BLaER1 treated with 17β-estradiol and CSF1 and Interleukin-3, amounts not matched to agents 10 nM and 100 nM (cell line): ENCODE results near the gene ANKRD52.

Experiments
- H3K27ac ChIP-seq, 11 experiments: shearing (Covaris generic); formaldehyde crosslinking; 2 replicates each; pipeline ENCODE4 v1.8.1; 2022
- H3K27me3 ChIP-seq, 11 experiments: shearing (Covaris generic); formaldehyde crosslinking; 2 replicates each; pipeline ENCODE4 v1.8.1; 2022
- H3K36me3 ChIP-seq, 11 experiments: shearing (Covaris generic); formaldehyde crosslinking; 2 replicates each; pipeline ENCODE4 v1.8.1; 2022
- H3K4me1 ChIP-seq, 10 experiments: shearing (Covaris generic); formaldehyde crosslinking; 2 replicates each; pipeline ENCODE4 v1.8.1; 2022
- H3K4me2 ChIP-seq, 11 experiments: shearing (Covaris generic); formaldehyde crosslinking; 2 replicates each; pipeline ENCODE4 v1.8.1; 2022
- H3K4me3 ChIP-seq, 10 experiments: shearing (Covaris generic); formaldehyde crosslinking; 2 replicates each; pipeline ENCODE4 v1.8.1; 2022
- H3K9ac ChIP-seq, 11 experiments: shearing (Covaris generic); formaldehyde crosslinking; 2 replicates each; pipeline ENCODE4 v1.8.1; 2022
- H3K9me3 ChIP-seq, 11 experiments: shearing (Covaris generic); formaldehyde crosslinking; replicated peaks in 1 of 11; 2 replicates each; pipeline ENCODE4 v1.8.1; 2022
- H4K20me1 ChIP-seq, 11 experiments: shearing (Covaris generic); formaldehyde crosslinking; 2 replicates each; pipeline ENCODE4 v1.8.1; 2022
- Cebpa-rat ChIP-seq, 11 experiments: shearing (Covaris generic); IDR thresholded peaks; 2 replicates each; pipeline ENCODE4 v1.8.1; 2022

ANKRD52 gene

GRCh38 chr12:56224102-56224701, 34.0 kb downstream of the ANKRD52 start, which contains the start of gene NABP2:
Gene NABP2 (plus strand): TSS chr12:56224342. CDS start chr12:56224857, 515 bp downstream.
- H3K27ac ChIP-seq = peak within 1 kb of the TSS; percentile 19 to 93 (median 70); a peak in 21 of 22 replicates
- no peak for TF ChIP-seq Cebpa-rat (IDR thresholded peaks at IDR 0.05)
- peaks cover 41 to 71% (median 58%) of the 10 kb centered on the region in 10 experiments for H3K4me1 ChIP-seq
- H3K9ac ChIP-seq = peak within 1 kb of the TSS; percentile 68 to 85 (median 81)
- H3K36me3 ChIP-seq = peaks cover 0 to 21% (median 6%) of the 10 kb centered on the region in 11 experiments; a peak in 8 of 22 replicates
- H3K4me3 ChIP-seq = peak within 1 kb of the TSS; percentile 65 to 79 (median 74)
- peak within 1 kb of the TSS; percentile 86 to 100 (median 95) for H3K4me2 ChIP-seq
- peaks cover 0 to 13% (median 0%) of the 10 kb centered on the region in 11 experiments; a peak in 8 of 22 replicates for H4K20me1 ChIP-seq
- no peaks in the 10 kb centered on the region for H3K27me3 ChIP-seq
- H3K9me3 ChIP-seq = no peaks in the 10 kb centered on the region

- H4K20me1 ChIP-seq = peaks cover 0 to 18% (median 0%) of the 10 kb centered on the region in 11 experiments; a peak in 8 of 22 replicates
- peak overlapping the region in 10 of 11 experiments; percentile 1 to 93 (median 65); a peak in 11 of 22 replicates for H3K27ac ChIP-seq
- H3K9ac ChIP-seq = peak overlapping the region in 7 of 11 experiments; percentile 14 to 85 (median 79); a peak in 13 of 22 replicates
Observed at GRCh38 chr12:56223571-56224101, 34.5 kb downstream of the ANKRD52 start.

GRCh38 chr12:56222531-56222895, 35.7 kb downstream of the ANKRD52 start:
- Histone ChIP-seq H4K20me1 (peaks cover 0 to 30% (median 6%) of the 10 kb centered on the region in 11 experiments; a peak in 10 of 22 replicates), H3K9me3 (no peaks in the 10 kb centered on the region), H3K9ac (peak overlapping the region; percentile 83 to 93 (median 91)), H3K27me3 (no peaks in the 10 kb centered on the region), H3K36me3 (peaks cover 2 to 26% (median 13%) of the 10 kb centered on the region in 11 experiments; a peak in 20 of 22 replicates), H3K4me2 (peak overlapping the region; percentile 86 to 100 (median 95)), H3K4me3 (peak overlapping the region; percentile 80 to 97 (median 89)), H3K27ac (peak overlapping the region; percentile 82 to 93 (median 89)), H3K4me1 (peaks cover 47 to 59% (median 52%) of the 10 kb centered on the region in 10 experiments)
- no peak for TF ChIP-seq Cebpa-rat (IDR thresholded peaks at IDR 0.05)

More at GRCh38 chr12:56223571-56224101, 34.5 kb downstream of the ANKRD52 start:
- peak overlapping the region; percentile 65 to 79 (median 74); a peak in 19 of 20 replicates for H3K4me3 ChIP-seq
- peak overlapping the region; percentile 86 to 100 (median 95) for H3K4me2 ChIP-seq
- peaks cover 47 to 66% (median 57%) of the 10 kb centered on the region in 10 experiments for H3K4me1 ChIP-seq
- H3K9me3 ChIP-seq = no peaks in the 10 kb centered on the region
- H3K27me3 ChIP-seq = no peaks in the 10 kb centered on the region
- TF ChIP-seq Cebpa-rat (IDR thresholded peaks at IDR 0.05) = no peak
- H3K36me3 ChIP-seq = peaks cover 0 to 21% (median 6%) of the 10 kb centered on the region in 11 experiments; a peak in 8 of 22 replicates

- no peaks in the 10 kb centered on the region for H3K27me3 ChIP-seq
- peak within 1 kb of the TSS; percentile 82 to 93 (median 89) for H3K27ac ChIP-seq
- peaks cover 47 to 59% (median 52%) of the 10 kb centered on the region in 10 experiments for H3K4me1 ChIP-seq
- H4K20me1 ChIP-seq = peaks cover 0 to 35% (median 12%) of the 10 kb centered on the region in 11 experiments; a peak in 11 of 22 replicates
- peaks cover 7 to 27% (median 15%) of the 10 kb centered on the region in 11 experiments; a peak in 21 of 22 replicates for H3K36me3 ChIP-seq
- peak within 1 kb of the TSS; percentile 83 to 93 (median 91) for H3K9ac ChIP-seq
- TF ChIP-seq Cebpa-rat (IDR thresholded peaks at IDR 0.05) = no peak
- H3K9me3 ChIP-seq = no peaks in the 10 kb centered on the region
- H3K4me3 ChIP-seq = peak within 1 kb of the TSS; percentile 80 to 97 (median 89)
- H3K4me2 ChIP-seq = peak within 1 kb of the TSS; percentile 86 to 100 (median 95)
Observed at GRCh38 chr12:56221757-56222530, 36.2 kb downstream of the ANKRD52 start, which contains the start of gene RNF41. Gene RNF41 (minus strand): TSS chr12:56221922. CDS start chr12:56214047, 7,875 bp downstream.

- Histone ChIP-seq H3K4me1 (peaks cover 47 to 59% (median 52%) of the 10 kb centered on the region in 10 experiments), H3K4me3 (peak overlapping the region; percentile 80 to 97 (median 89)), H3K27ac (peak overlapping the region; percentile 82 to 93 (median 89)), H3K4me2 (peak overlapping the region; percentile 86 to 100 (median 95)), H3K36me3 (peaks cover 14 to 29% (median 22%) of the 10 kb centered on the region in 11 experiments), H3K27me3 (no peaks in the 10 kb centered on the region), H3K9ac (peak overlapping the region; percentile 83 to 93 (median 91)), H4K20me1 (peaks cover 0 to 42% (median 18%) of the 10 kb centered on the region in 11 experiments; a peak in 12 of 22 replicates), H3K9me3 (no peaks in the 10 kb centered on the region)
- no peak for TF ChIP-seq Cebpa-rat (IDR thresholded peaks at IDR 0.05)
Observed at GRCh38 chr12:56221232-56221756, 36.9 kb downstream of the ANKRD52 start.

GRCh38 chr12:56220611-56221231, 37.5 kb downstream of the ANKRD52 start:
- H3K4me2 ChIP-seq = peak overlapping the region; percentile 86 to 100 (median 95)

GRCh38 chr12:56219840-56220239, 38.3 kb downstream of the ANKRD52 start:
- Histone ChIP-seq H3K9me3 (no peaks in the 10 kb centered on the region), H3K36me3 (peaks cover 28 to 41% (median 34%) of the 10 kb centered on the region in 11 experiments), H3K27me3 (no peaks in the 10 kb centered on the region), H3K27ac (peak overlapping the region; percentile 23 to 93 (median 89); a peak in 20 of 22 replicates), H3K4me3 (peak overlapping the region in 9 of 10 experiments; percentile 80 to 97 (median 90); a peak in 18 of 20 replicates), H3K4me2 (peak overlapping the region; percentile 86 to 100 (median 95)), H3K9ac (peak overlapping the region; percentile 83 to 93 (median 91)), H4K20me1 (peaks cover 0 to 56% (median 21%) of the 10 kb centered on the region in 11 experiments; a peak in 12 of 22 replicates), H3K4me1 (peaks cover 38 to 46% (median 41%) of the 10 kb centered on the region in 10 experiments)
- TF ChIP-seq Cebpa-rat (IDR thresholded peaks at IDR 0.05) = no peak

More at GRCh38 chr12:56220611-56221231, 37.5 kb downstream of the ANKRD52 start:
- no peaks in the 10 kb centered on the region for H3K9me3 ChIP-seq
- H3K27me3 ChIP-seq = no peaks in the 10 kb centered on the region
- H3K9ac ChIP-seq = peak overlapping the region; percentile 83 to 93 (median 91)
- TF ChIP-seq Cebpa-rat (IDR thresholded peaks at IDR 0.05) = peak in 8 of 11 experiments; percentile 10 to 76 (median 41); a peak in 7 of 22 replicates
- peak overlapping the region; percentile 80 to 97 (median 89) for H3K4me3 ChIP-seq
- H4K20me1 ChIP-seq = peaks cover 0 to 48% (median 21%) of the 10 kb centered on the region in 11 experiments; a peak in 12 of 22 replicates
- H3K27ac ChIP-seq = peak overlapping the region; percentile 82 to 93 (median 89)
- H3K4me1 ChIP-seq = peaks cover 46 to 55% (median 49%) of the 10 kb centered on the region in 10 experiments
- H3K36me3 ChIP-seq = peaks cover 20 to 32% (median 26%) of the 10 kb centered on the region in 11 experiments
